Gastroesophageal sphincter (tissue), 3 donors: ENCODE results near the gene ZNF296.

ENCODE experiments used
- CTCF ChIP-seq, 4 experiments: fragments of 200-600 bp in 2 of 4; fragments of 450-650 bp in 2 of 4; sonication (generic) in 1 of 4; IDR thresholded peaks; one replicate each; pipeline ENCODE4 v1.5.1; 2017 to 2019; ENCODE audit warnings: antibody characterized with exemption in 4 of 4, mild to moderate bottlenecking in 2 of 4, moderate library complexity in 2 of 4
- POLR2AphosphoS5 ChIP-seq: sonication (generic); formaldehyde crosslinking; IDR thresholded peaks from one replicate; pipeline ENCODE4 v1.6.1; 2017; ENCODE audit warnings: antibody characterized with exemption

DNA sequence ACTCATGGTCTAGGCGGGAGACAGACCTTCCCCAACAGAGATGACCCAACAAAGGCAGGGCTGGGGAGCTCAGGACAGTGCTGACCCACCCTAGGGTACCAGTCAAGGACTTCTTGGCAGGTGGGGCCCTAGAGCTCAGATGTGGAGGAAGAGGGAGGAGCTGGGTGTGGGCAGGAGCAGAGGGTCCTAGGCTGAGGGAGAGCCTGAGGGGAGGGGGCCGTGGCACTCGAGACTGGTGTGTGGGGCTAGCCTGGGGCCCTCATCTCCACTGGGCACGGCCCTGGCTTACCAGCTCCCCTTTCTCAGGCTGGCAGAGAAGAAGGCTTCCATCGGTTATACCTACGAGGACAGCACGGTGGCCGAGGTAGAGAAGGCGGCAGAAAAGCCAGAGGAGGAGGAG, 18.8 kb downstream of the ZNF296 start:
- TF ChIP-seq POLR2AphosphoS5 (no peak), CTCF (IDR thresholded peaks at IDR 0.05) (no peak)
